Testis (tissue), 3 donors: ENCODE data around the gene GLYR1. TPM values are rescaled to one million over a fixed set of nuclear protein-coding genes. Genes with fewer than 3 reads are reported as not detected.

Source experiments
- DNase-seq: peaks from one replicate; pipeline ENCODE4 v3.0.0-alpha.2; 2019
- H3K27ac ChIP-seq, 2 donors: fragments of 200-600 bp; sonication (generic); one replicate each; pipeline ENCODE4 v1.5.1; 2019
- H3K27me3 ChIP-seq: fragments of 200-600 bp; sonication (generic); one replicate; pipeline ENCODE4 v1.5.1; 2019
- H3K36me3 ChIP-seq: fragments of 200-600 bp; sonication (generic); one replicate; pipeline ENCODE4 v1.5.1; 2017; ENCODE audit warnings: low read depth; ENCODE audit errors: missing control alignments
- H3K4me1 ChIP-seq: fragments of 200-600 bp; sonication (generic); one replicate; pipeline ENCODE4 v1.5.1; 2019
- H3K4me3 ChIP-seq, 2 donors: fragments of 200-600 bp; sonication (generic); one replicate each; pipeline ENCODE4 v1.5.1; 2017 to 2019
- H3K9me3 ChIP-seq: fragments of 200-600 bp; sonication (generic); one replicate; pipeline ENCODE4 v1.5.1; 2017
- POLR2A ChIP-seq: fragments of 450-650 bp; IDR thresholded peaks from one replicate; pipeline ENCODE4 v1.6.1; 2017; ENCODE audit warnings: antibody characterized with exemption, mild to moderate bottlenecking, moderate library complexity
- WGBS, 2 donors: methylation state at CpG; one replicate each; pipeline ENCODE4 v1.1.5; 2018; 5-methylcytosine and 5-hydroxymethylcytosine counted together
- intact Hi-C: fragments of 100-400 bp; cut with DNase I; formaldehyde crosslinking; loops from one replicate; pipeline ENCODE4 v1.15.1; 2023; ENCODE audit warnings: low total_unique reads
- polyA plus RNA-seq: library from polyadenylated mRNA; stranded (reverse); fragments of 350-450 nt; fragmentation: Illumina TruSeq; extraction: RNeasy Lipid Tissue Mini Kit (QIAGEN cat#74804); gene quantifications from one replicate; pipeline ENCODE4 v1.2.3, GENCODE V29; 2014; ENCODE audit warnings: low read depth, low replicate concordance; ENCODE audit not compliant: insufficient read depth
- total RNA-seq, 2 donors: library from RNA; depleted of rRNA; stranded (reverse); fragments of >200 nt; gene quantifications; one replicate each; pipeline ENCODE4 v1.2.3, GENCODE V29; 2016
- TF ChIP-seq, protein P1 (sequence below), 3 experiments: fragments of 450-650 bp in 2 of 3; fragments of 200-600 bp in 1 of 3; sonication (generic) in 1 of 3; IDR thresholded peaks; one replicate each; pipeline ENCODE4 v1.5.1; 2016 to 2019; ENCODE audit warnings: antibody characterized with exemption in 3 of 3, mild to moderate bottlenecking in 2 of 3, moderate library complexity in 1 of 3

GLYR1 gene
- total and polyA plus RNA-seq, 3 donors from 2014 or later, result 66.6 to 83.5 (median 70.5) TPM

DNA sequence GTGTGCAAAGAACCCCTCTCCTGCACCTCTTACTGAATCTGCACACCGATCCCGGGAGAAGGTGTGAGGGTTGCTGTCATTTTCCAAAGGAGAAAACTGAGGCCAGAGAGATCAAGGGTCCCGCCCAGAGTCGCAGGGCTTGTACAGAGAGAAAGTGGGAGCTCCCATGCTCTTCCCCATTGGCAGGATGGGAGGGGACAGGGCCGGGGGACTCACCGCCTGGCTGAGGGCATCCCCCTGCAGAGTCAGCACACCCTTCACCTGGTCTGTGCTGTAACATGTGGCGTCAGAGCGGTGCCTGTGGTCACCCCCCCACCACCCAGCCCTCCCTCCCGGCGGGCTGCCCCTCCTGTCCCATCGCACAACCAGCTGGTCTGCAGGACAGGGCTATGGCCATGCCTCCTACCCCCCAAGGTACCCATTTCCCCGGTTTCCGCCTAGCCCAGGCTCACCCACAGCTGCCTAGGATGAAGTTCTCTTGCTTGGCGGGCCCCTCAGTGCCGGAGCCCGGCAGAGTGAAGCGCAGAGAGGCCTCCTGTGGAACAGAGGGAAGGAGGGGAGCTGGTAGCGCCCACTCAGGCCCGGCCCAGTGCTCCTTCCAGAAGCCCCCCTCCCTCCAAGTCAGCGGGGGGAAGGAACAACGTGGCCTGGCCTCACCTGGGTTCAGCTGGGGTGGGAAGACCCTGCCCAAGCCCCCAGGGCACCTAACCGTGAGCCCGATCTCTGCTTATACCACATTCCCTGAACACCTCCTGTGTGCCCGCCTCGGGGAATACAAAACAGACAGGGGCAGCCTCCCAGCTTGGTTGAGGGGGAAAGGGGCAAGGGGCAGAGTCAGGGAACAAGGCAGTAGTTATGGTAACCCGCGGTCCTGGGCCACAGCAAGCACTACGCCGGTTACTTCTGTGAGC lies 45.8 kb downstream of the GLYR1 start:
- no peak for TF ChIP-seq POLR2A
- TF ChIP-seq, protein P1, sequence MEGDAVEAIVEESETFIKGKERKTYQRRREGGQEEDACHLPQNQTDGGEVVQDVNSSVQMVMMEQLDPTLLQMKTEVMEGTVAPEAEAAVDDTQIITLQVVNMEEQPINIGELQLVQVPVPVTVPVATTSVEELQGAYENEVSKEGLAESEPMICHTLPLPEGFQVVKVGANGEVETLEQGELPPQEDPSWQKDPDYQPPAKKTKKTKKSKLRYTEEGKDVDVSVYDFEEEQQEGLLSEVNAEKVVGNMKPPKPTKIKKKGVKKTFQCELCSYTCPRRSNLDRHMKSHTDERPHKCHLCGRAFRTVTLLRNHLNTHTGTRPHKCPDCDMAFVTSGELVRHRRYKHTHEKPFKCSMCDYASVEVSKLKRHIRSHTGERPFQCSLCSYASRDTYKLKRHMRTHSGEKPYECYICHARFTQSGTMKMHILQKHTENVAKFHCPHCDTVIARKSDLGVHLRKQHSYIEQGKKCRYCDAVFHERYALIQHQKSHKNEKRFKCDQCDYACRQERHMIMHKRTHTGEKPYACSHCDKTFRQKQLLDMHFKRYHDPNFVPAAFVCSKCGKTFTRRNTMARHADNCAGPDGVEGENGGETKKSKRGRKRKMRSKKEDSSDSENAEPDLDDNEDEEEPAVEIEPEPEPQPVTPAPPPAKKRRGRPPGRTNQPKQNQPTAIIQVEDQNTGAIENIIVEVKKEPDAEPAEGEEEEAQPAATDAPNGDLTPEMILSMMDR (IDR thresholded peaks at IDR 0.05), result no peak
- intact Hi-C loops, result no loop called here
- DNase-seq, result no peak
- Histone ChIP-seq H3K4me1 (peaks cover 12% of the 10 kb centered on the region), H3K27ac (peak overlapping the region; percentile 50 to 88), H3K4me3 (peak overlapping the region; percentile 77 to 80), H3K36me3 (no peaks in the 10 kb centered on the region), H3K27me3 (no peaks in the 10 kb centered on the region), H3K9me3 (no peaks in the 10 kb centered on the region)
- 45 to 55% methylated on average over 21 to 29 of the region's 29 CpGs for WGBS, 2 donors

DNA sequence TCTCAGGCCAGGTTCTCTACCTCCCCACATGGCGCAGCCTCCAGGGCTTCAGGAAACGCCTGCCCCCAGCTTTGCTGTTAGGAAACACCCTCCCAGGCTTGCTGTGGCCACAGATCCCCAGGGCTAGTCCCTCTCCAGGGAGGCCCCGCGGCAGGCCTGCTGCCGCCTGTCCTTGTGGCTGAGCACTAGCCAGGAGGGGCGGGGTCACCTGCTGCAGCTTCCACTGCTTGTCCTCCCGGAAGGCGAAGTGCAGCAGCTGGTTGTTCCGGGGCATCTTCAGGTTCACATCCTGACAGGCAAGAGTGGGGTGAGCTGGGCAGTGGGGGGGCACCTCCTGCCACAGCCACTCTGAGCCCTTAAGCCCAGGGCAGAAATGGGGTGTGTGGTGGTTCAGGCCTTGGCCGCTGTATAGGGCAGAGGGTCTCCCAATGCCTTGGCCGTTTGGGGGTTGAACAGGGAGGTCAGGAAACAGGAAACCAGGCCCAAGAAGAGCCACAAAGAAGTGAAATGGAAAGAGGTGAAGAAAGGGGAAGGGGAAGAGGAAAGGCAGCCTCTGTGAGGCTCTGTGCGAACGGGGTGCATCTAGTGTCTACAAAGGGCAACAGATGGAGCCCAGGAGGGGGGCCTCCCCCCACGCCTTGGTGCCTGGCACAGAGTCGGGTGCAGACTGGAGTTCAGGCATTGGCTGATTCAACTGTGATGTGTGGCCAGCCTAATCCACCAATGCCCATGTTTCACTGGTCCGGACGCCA lies 46.6 kb downstream of the GLYR1 start:
- H3K27ac ChIP-seq, result no peak overlapping the region
- peaks cover 12% of the 10 kb centered on the region for H3K4me1 ChIP-seq
- no peaks in the 10 kb centered on the region for H3K9me3 ChIP-seq
- TF ChIP-seq POLR2A, result no peak
- TF ChIP-seq, protein P1 (IDR thresholded peaks at IDR 0.05), result no peak
- no peak overlapping the region for H3K4me3 ChIP-seq
- intact Hi-C loops, result no loop called here
- H3K27me3 ChIP-seq, result no peaks in the 10 kb centered on the region
- WGBS, 2 donors, result 80 to 86% methylated on average over 8 to 17 of the region's 17 CpGs
- peak; percentile 50 for DNase-seq
- H3K36me3 ChIP-seq, result no peaks in the 10 kb centered on the region

DNA sequence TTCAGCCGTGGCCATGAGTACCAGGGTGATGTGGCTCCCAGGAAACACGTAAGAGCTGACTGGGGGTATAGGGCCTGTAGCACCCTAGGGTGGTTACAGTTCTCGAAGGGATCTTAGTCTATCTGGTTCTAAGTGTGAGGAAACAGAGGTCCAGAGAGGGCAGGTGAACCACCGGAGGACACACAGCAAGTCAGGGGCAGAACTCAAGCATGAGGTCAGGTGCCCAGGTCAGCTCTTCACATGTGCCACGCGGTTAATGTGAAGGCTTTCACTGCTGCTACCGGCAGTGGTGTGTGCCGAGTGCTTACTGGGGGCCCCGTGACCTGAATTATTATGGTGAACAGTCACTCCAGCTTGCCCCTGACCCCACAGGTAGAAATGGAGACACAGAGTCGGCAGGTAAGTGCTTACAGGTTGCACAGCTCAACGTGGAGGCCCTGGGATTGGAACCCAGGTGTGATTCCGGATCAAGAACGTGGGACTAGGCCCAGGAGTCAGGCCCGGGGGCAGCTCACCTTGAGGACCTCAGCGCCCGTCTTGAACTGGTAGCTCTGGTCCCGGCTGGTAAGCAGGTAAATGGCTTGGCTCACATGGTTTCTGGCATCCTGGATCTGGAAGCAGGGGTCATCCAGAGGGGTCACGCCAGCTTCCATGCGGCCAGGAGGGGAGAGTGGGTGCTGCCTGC lies 47.8 kb downstream of the GLYR1 start:
- H3K27me3 ChIP-seq, result no peaks in the 10 kb centered on the region
- H3K4me1 ChIP-seq, result peaks cover 10% of the 10 kb centered on the region
- no peak for DNase-seq
- H3K27ac ChIP-seq, result no peak overlapping the region
- no peaks in the 10 kb centered on the region for H3K36me3 ChIP-seq
- WGBS, 2 donors, result 92 to 94% methylated on average over 10 to 18 of the region's 19 CpGs
- no peak overlapping the region for H3K4me3 ChIP-seq
- TF ChIP-seq POLR2A, result no peak
- TF ChIP-seq, protein P1 (IDR thresholded peaks at IDR 0.05), result no peak
- intact Hi-C loops, result no loop called here
- no peaks in the 10 kb centered on the region for H3K9me3 ChIP-seq

DNA sequence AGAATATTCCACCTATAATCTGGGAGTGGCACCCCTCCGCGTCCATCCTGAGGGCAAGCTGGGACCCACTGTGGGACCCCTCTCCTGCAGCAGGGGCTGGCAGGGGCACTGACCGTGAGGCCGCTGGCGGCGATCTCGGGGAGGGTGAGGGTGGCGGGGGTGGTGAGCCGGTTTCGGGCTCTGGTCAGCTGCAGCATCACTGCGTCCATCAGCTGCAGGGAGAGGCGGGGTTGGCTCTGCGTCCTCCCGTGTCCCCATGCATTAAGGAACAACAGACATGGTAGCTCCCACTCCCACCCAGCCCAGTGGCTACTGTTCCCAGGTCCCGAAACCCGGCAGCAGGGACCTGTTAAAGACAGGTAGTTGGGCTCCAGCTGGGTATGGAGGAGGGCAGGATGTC lies 48.6 kb downstream of the GLYR1 start:
- Histone ChIP-seq H3K4me1 (peaks cover 10% of the 10 kb centered on the region), H3K4me3 (no peak overlapping the region), H3K27me3 (no peaks in the 10 kb centered on the region), H3K36me3 (no peaks in the 10 kb centered on the region), H3K27ac (no peak overlapping the region), H3K9me3 (no peaks in the 10 kb centered on the region)
- no peak for DNase-seq
- intact Hi-C loops, result no loop called here
- 96% methylated on average over 11 to 15 of the region's 16 CpGs for WGBS, 2 donors
- no peak for TF ChIP-seq POLR2A
- TF ChIP-seq, protein P1 (IDR thresholded peaks at IDR 0.05), result no peak
